Trophoblast cell (in vitro differentiated cells and primary cell): ENCODE measurements around the gene ALDH3B1.
"Not testable (repeated sequence)": the region's sequence is repeated elsewhere in the genome, so short reads cannot be mapped to it uniquely, and the experiment has no call there.

Experiments used
- DNase-seq, 2 donors: peaks; one replicate each; pipeline ENCODE4 v3.0.0-alpha.2; 2016
- H2AFZ ChIP-seq: 2 replicates; pipeline ENCODE4 v1.6.1; 2013; ENCODE audit warnings: low read length, moderate library complexity, mild to moderate bottlenecking; ENCODE audit not compliant: insufficient read depth, poor library complexity
- H2AK5ac ChIP-seq: 2 replicates; pipeline ENCODE4 v1.6.1; 2013; ENCODE audit warnings: mild to moderate bottlenecking, low read length
- H2BK120ac ChIP-seq: 2 replicates; pipeline ENCODE4 v1.6.1; 2013; ENCODE audit warnings: low read length, mild to moderate bottlenecking, moderate library complexity; ENCODE audit not compliant: insufficient read depth, poor library complexity
- H2BK12ac ChIP-seq: 2 replicates; pipeline ENCODE4 v1.6.1; 2013; ENCODE audit warnings: mild to moderate bottlenecking, low read length, moderate library complexity
- H2BK5ac ChIP-seq: 2 replicates; pipeline ENCODE4 v1.6.1; 2013; ENCODE audit warnings: low read length, low read depth, moderate library complexity, mild to moderate bottlenecking; ENCODE audit not compliant: poor library complexity
- H3K14ac ChIP-seq: 2 replicates; pipeline ENCODE4 v1.6.1; 2013; ENCODE audit warnings: mild to moderate bottlenecking, low read length
- H3K18ac ChIP-seq: 2 replicates; pipeline ENCODE4 v1.6.1; 2013; ENCODE audit warnings: mild to moderate bottlenecking, low read length
- H3K23ac ChIP-seq: 2 replicates; pipeline ENCODE4 v1.6.1; 2013; ENCODE audit warnings: low read length
- H3K27ac ChIP-seq: 2 replicates; pipeline ENCODE4 v1.5.1; 2013; ENCODE audit warnings: low read depth, mild to moderate bottlenecking, inconsistent platforms, low read length, moderate library complexity
- H3K27me3 ChIP-seq: 2 replicates; pipeline ENCODE4 v1.6.1; 2013; ENCODE audit warnings: inconsistent platforms, mild to moderate bottlenecking, low read length, moderate library complexity; ENCODE audit not compliant: insufficient read depth
- H3K36me3 ChIP-seq, 2 experiments: 1 replicate in 1 of 2; 2 replicates in 1 of 2; pipeline ENCODE4 v1.6.1; 2013; ENCODE audit warnings: low read length in 2 of 2, mild to moderate bottlenecking in 2 of 2, moderate library complexity in 1 of 2; ENCODE audit not compliant: insufficient read depth in 2 of 2, control insufficient read depth in 1 of 2
- H3K4ac ChIP-seq: 2 replicates; pipeline ENCODE4 v1.6.1; 2013; ENCODE audit warnings: low read depth, mild to moderate bottlenecking, low read length, moderate library complexity
- H3K4me1 ChIP-seq, 2 experiments: 1 replicate in 1 of 2; 2 replicates in 1 of 2; pipeline ENCODE4 v1.6.1; 2013; ENCODE audit warnings: low read length in 2 of 2, mild to moderate bottlenecking in 2 of 2, moderate library complexity in 1 of 2; ENCODE audit not compliant: insufficient read depth in 2 of 2, control insufficient read depth in 1 of 2
- H3K4me2 ChIP-seq: 2 replicates; pipeline ENCODE4 v1.6.1; 2013; ENCODE audit warnings: inconsistent platforms, mild to moderate bottlenecking, low read length, moderate library complexity
- H3K4me3 ChIP-seq: 2 replicates; pipeline ENCODE4 v1.5.1; 2013; ENCODE audit warnings: mild to moderate bottlenecking, low read depth, low read length, inconsistent platforms
- H3K79me1 ChIP-seq: one replicate; pipeline ENCODE4 v1.6.1; 2013; ENCODE audit warnings: low read length
- H3K79me2 ChIP-seq: 2 replicates; pipeline ENCODE4 v1.6.1; 2013; ENCODE audit warnings: low read length, mild to moderate bottlenecking; ENCODE audit not compliant: control insufficient read depth, insufficient read depth, poor library complexity
- H3K9ac ChIP-seq: 2 replicates; pipeline ENCODE4 v1.6.1; 2013; ENCODE audit warnings: mild to moderate bottlenecking, low read length
- H3K9me3 ChIP-seq: 2 replicates; pipeline ENCODE4 v1.6.1; 2013; ENCODE audit warnings: low read depth, mild to moderate bottlenecking, control low read depth, inconsistent platforms, low read length; ENCODE audit not compliant: insufficient read depth
- H4K12ac ChIP-seq: 2 replicates; pipeline ENCODE4 v1.6.1; 2013; ENCODE audit warnings: low read depth, mild to moderate bottlenecking, low read length, moderate library complexity
- H4K8ac ChIP-seq: 2 replicates; pipeline ENCODE4 v1.6.1; 2013; ENCODE audit warnings: low read depth, mild to moderate bottlenecking, low read length, moderate library complexity
- H4K91ac ChIP-seq: one replicate; pipeline ENCODE4 v1.6.1; 2013; ENCODE audit warnings: low read depth, mild to moderate bottlenecking, low read length, moderate library complexity
- WGBS: extraction: QIAGEN DNeasy Blood & Tissue Kit; methylation state at CpG from one replicate; pipeline ENCODE4 v1.1.7; 2013; ENCODE audit warnings: missing lambda C conversion rate; ENCODE audit not compliant: insufficient read length, insufficient coverage; ENCODE audit errors: extremely low coverage; 5-methylcytosine and 5-hydroxymethylcytosine counted together

Gene ALDH3B1

GRCh38 chr11:67991347-67992121 is 18.6 kb upstream of the ALDH3B1 start:
- H3K23ac ChIP-seq, H3K27me3 ChIP-seq, H3K36me3 ChIP-seq, H3K9me3 ChIP-seq, H4K91ac ChIP-seq, H4K8ac ChIP-seq, H4K12ac ChIP-seq, H2AFZ ChIP-seq, H2BK12ac ChIP-seq, H2BK5ac ChIP-seq, H3K18ac ChIP-seq, H3K14ac ChIP-seq, H3K4me1 ChIP-seq, H2BK120ac ChIP-seq, H3K9ac ChIP-seq, H3K27ac ChIP-seq, H3K4ac ChIP-seq, H3K79me2 ChIP-seq, H3K4me3 ChIP-seq, H3K79me1 ChIP-seq, H2AK5ac ChIP-seq: not testable (repeated sequence)
- DNase-seq: peak in 1 of 2 donors; percentile 29
- H3K4me2 ChIP-seq: peak overlapping the region; percentile 10
- WGBS: no CpG with 5 or more reads among the region's 70 CpGs

GRCh38 chr11:67993821-67994220 is 16.3 kb upstream of the ALDH3B1 start:
- not testable (repeated sequence) for H2BK5ac ChIP-seq, H4K91ac ChIP-seq, H4K12ac ChIP-seq, H3K27ac ChIP-seq, H3K79me2 ChIP-seq, H3K36me3 ChIP-seq, H3K14ac ChIP-seq, H3K18ac ChIP-seq, H2BK12ac ChIP-seq, H3K4ac ChIP-seq, H2BK120ac ChIP-seq, H3K9me3 ChIP-seq, H3K4me3 ChIP-seq, H3K27me3 ChIP-seq, H2AFZ ChIP-seq, H3K4me2 ChIP-seq, H3K4me1 ChIP-seq, H2AK5ac ChIP-seq, H3K9ac ChIP-seq, H3K79me1 ChIP-seq, H4K8ac ChIP-seq, H3K23ac ChIP-seq
- DNase-seq: peak; percentile 80 to 83
- WGBS: no CpG with 5 or more reads among the region's 12 CpGs

GRCh38 chr11:67994387-67994786 is 15.7 kb upstream of the ALDH3B1 start:
- not testable (repeated sequence) for H3K27me3 ChIP-seq, H3K9me3 ChIP-seq, H2BK120ac ChIP-seq, H3K27ac ChIP-seq, H3K18ac ChIP-seq, H4K8ac ChIP-seq, H3K14ac ChIP-seq, H3K23ac ChIP-seq, H2BK12ac ChIP-seq, H3K79me2 ChIP-seq, H4K12ac ChIP-seq, H2AFZ ChIP-seq, H3K4ac ChIP-seq, DNase-seq, H3K4me3 ChIP-seq, H2BK5ac ChIP-seq, H3K9ac ChIP-seq, H3K36me3 ChIP-seq, H3K4me1 ChIP-seq, H3K4me2 ChIP-seq, H3K79me1 ChIP-seq, H4K91ac ChIP-seq, H2AK5ac ChIP-seq
- WGBS: no CpG with 5 or more reads among the region's 5 CpGs

GRCh38 chr11:67995129-67995528 is 15.0 kb upstream of the ALDH3B1 start:
- not testable (repeated sequence) for H4K91ac ChIP-seq, H2BK12ac ChIP-seq, H3K9me3 ChIP-seq, H3K4ac ChIP-seq, H3K27ac ChIP-seq, H3K79me2 ChIP-seq, H2AK5ac ChIP-seq, H3K23ac ChIP-seq, DNase-seq, H4K8ac ChIP-seq, H3K27me3 ChIP-seq, H3K4me1 ChIP-seq, H4K12ac ChIP-seq, H3K4me3 ChIP-seq, H3K9ac ChIP-seq, H3K18ac ChIP-seq, H2AFZ ChIP-seq, H2BK120ac ChIP-seq, H3K36me3 ChIP-seq, H3K79me1 ChIP-seq, H2BK5ac ChIP-seq, H3K14ac ChIP-seq, H3K4me2 ChIP-seq
- WGBS: no CpG with 5 or more reads among the region's 3 CpGs
